Measurements from ENCODE around the gene CHURC1. TPM values are rescaled to one million over a fixed set of nuclear protein-coding genes. Genes with fewer than 3 reads are reported as not detected.

Gene CHURC1
- total and polyA plus RNA-seq, 2 of the 8 experiments (the other 6 are each of a cell fraction or from before 2014, with no cell fraction given) = 50.2 to 59.3 TPM

- Histone ChIP-seq H4K91ac (replicated peaks; ENCODE audit: insufficient read length, low read length) (no peak overlapping the region), H3K14ac (ENCODE audit: insufficient read length) (no peak overlapping the region), H3K9me3 (ENCODE audit: insufficient read depth in 2 of 2, low read depth in 1 of 2, low read length in 1 of 2) (no peaks in the 10 kb centered on the region), H3K56ac (replicated peaks; ENCODE audit: insufficient read length, low read depth, low read length) (no peak overlapping the region), H2BK12ac (ENCODE audit: low read depth, low read length) (no peak overlapping the region), H4K5ac (ENCODE audit: insufficient read length, low read depth, low read length) (no peak overlapping the region), H2BK20ac (ENCODE audit: low read length) (no peak overlapping the region), H2BK5ac (ENCODE audit: low read depth, low read length) (no peak overlapping the region), H3K4ac (replicated peaks; ENCODE audit: insufficient read length, low read depth, low read length) (no peak overlapping the region), H3K4me1 (replicated peaks in 1 of 4; ENCODE audit: control insufficient read depth in 3 of 4, insufficient read depth in 4 of 4, low read length in 3 of 4) (peaks cover 0 to 3% (median 1%) of the 10 kb centered on the region in 4 experiments; a peak in 5 of 7 replicates), H3K79me1 (ENCODE audit: low read depth, low read length) (no peaks in the 10 kb centered on the region), H3K27me3 (replicated peaks in 1 of 4; ENCODE audit: control insufficient read depth in 3 of 4, extremely low read depth in 1 of 4, insufficient read depth in 3 of 4, low read length in 3 of 4) (peaks cover 0 to 34% (median 24%) of the 10 kb centered on the region in 4 experiments; a peak in 6 of 7 replicates), H3K23me2 (ENCODE audit: low read depth, low read length) (peaks cover 8% of the 10 kb centered on the region; the same call in 1 of the 2 replicates), H3K9ac (replicated peaks in 1 of 4; ENCODE audit: extremely low read depth in 1 of 4, low read depth in 3 of 4, low read length in 3 of 4) (no peak overlapping the region), H3K4me3 (ENCODE audit: extremely low read depth in 1 of 4, insufficient read depth in 2 of 4, low read depth in 3 of 4, low read length in 4 of 4) (no peak overlapping the region), H2BK15ac (ENCODE audit: low read length) (no peak overlapping the region), H3K27ac (ENCODE audit: low read depth, low read length) (no peak overlapping the region), H2AFZ (ENCODE audit: low read length) (no peak overlapping the region), H3K4me2 (ENCODE audit: insufficient read depth in 1 of 2, low read depth in 2 of 2, low read length in 2 of 2) (no peak overlapping the region; a peak in 1 of 4 replicates), H4K20me1 (replicated peaks in 1 of 2; ENCODE audit: control insufficient read depth in 1 of 2, insufficient read depth in 2 of 2, low read length in 2 of 2) (no peaks in the 10 kb centered on the region), H3K36me3 (ENCODE audit: control insufficient read depth in 2 of 4, insufficient read depth in 4 of 4, low read length in 3 of 4) (no peaks in the 10 kb centered on the region), H3K23ac (ENCODE audit: insufficient read length) (no peak overlapping the region), H2AK5ac (ENCODE audit: low read depth, low read length) (no peak overlapping the region), H3K18ac (ENCODE audit: extremely low read depth, low read length) (no peak overlapping the region), H4K8ac (ENCODE audit: extremely low read depth, insufficient read depth, low read length) (no peak overlapping the region), H3K79me2 (ENCODE audit: control insufficient read depth in 1 of 2, insufficient read depth in 2 of 2, low read length in 2 of 2) (no peaks in the 10 kb centered on the region), H2BK120ac (replicated peaks; ENCODE audit: low read depth, low read length) (no peak overlapping the region)
- DNase-seq (ENCODE audit: low read depth in 1 of 2, low spot score in 2 of 2) (no peak), FAIRE-seq (no peak)
- ChIA-PET CTCF (ENCODE audit: partially characterized antibody) (interaction anchor here (0.7 to 9.1 kb wide), 20 partner anchors 11 to 116 kb away, joined by 3 to 97 read pairs (median 4); no protein-coding TSS in a partner anchor), POLR2A (ENCODE audit: partially characterized antibody) (interaction anchor here (0.9 kb wide), 1 partner anchor 13 kb away, joined by 3 read pairs; no protein-coding TSS in a partner anchor)
- TF ChIP-seq POLR2AphosphoS5 (IDR thresholded peaks at IDR 0.05; ENCODE audit: low read depth, low read length) (no peak), BACH1 (IDR thresholded peaks at IDR 0.05; ENCODE audit: low read length) (no peak), CHD1 (IDR thresholded peaks at IDR 0.05; ENCODE audit: low read depth, low read length) (no peak), CHD2 (IDR thresholded peaks at IDR 0.05; ENCODE audit: low read length) (no peak), EGR1 (IDR thresholded peaks at IDR 0.05; ENCODE audit: borderline replicate concordance, low read depth, low read length) (no peak)
- WGBS, 2 experiments (ENCODE audit: extremely low coverage in 1 of 2, insufficient coverage in 1 of 2, insufficient read length in 1 of 2, insufficient replicate concordance in 2 of 2, low coverage in 1 of 2, low lambda C conversion rate in 2 of 2, missing lambda C conversion rate in 1 of 2) = 79% methylated on average over 4 of the region's 4 CpGs; no CpG with 5 or more reads in 1 of the 2 experiments
Measured at GRCh38 chr14:64877846-64878245, 36.4 kb upstream of the CHURC1 start.
